ENCODE measurements around the gene NUP43.
"Not testable (repeated sequence)": the region's sequence is repeated elsewhere in the genome, so short reads cannot be mapped to it uniquely, and the experiment has no call there.

Gene NUP43

DNA sequence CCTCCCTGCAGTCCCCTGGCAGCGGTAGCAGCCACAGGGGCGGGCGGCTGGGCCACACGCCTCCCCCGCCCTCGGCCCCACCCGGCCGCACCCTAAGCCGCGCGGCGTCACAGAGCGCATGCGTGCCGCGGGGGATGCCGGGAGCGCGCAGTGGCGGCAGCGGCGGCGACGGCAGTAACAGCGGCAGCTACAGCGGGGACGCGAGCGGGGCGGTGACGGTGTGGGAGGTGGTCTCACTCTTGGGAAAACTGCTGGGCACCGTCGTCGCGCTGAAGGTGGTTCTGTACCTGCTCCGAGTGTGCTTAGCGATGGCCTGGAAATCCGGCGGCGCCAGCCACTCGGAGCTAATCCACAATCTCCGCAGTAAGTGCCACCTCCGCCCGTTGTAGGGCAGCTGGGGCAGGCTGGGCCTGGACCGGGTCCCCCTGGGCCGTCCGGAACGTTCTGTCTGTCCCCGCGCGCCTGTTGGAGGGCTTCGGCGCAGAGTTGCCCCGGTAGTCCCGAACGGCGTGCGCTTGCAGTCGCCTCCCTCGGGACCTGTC lies 3.3 kb upstream of the NUP43 start, which contains the start of gene PCMT1:
TSS of gene PCMT1 (plus strand) at position 148 of the 542 bp plus-strand sequence. CDS start at position 309, 161 bp downstream.
- Histone ChIP-seq H3K79me2 (ENCODE audit: insufficient read depth, low read length) (peaks cover 66% of the 10 kb centered on the region), H4K20me1 (ENCODE audit: insufficient read depth, low read length, poor library complexity, severe bottlenecking) (peaks cover 59% of the 10 kb centered on the region), H3K4me1 (ENCODE audit: insufficient read depth, low read length, poor library complexity, severe bottlenecking) (peaks cover 38% of the 10 kb centered on the region), H3K36me3 (ENCODE audit: insufficient read depth, low read length) (no peaks in the 10 kb centered on the region), H3K9ac (ENCODE audit: low read depth, low read length, poor library complexity, severe bottlenecking) (peak within 1 kb of the TSS; percentile 96), H3K27me3 (ENCODE audit: insufficient read depth, low read length, poor library complexity, severe bottlenecking) (no peaks in the 10 kb centered on the region), H3F3A (ENCODE audit: low read depth) (peaks cover 4% of the 10 kb centered on the region; the same call in 1 of the 2 replicates), H3K4me2 (ENCODE audit: low read depth, low read length, poor library complexity, severe bottlenecking) (peak within 1 kb of the TSS; percentile 95), H3K9me3 (ENCODE audit: insufficient read depth, low read depth, low read length) (no peaks in the 10 kb centered on the region), H3K9me2 (replicated peaks; ENCODE audit: low read depth, low read length) (no peaks in the 10 kb centered on the region), H3K4me3 (ENCODE audit: low read length, poor library complexity, severe bottlenecking) (peak within 1 kb of the TSS; percentile 99), H2AFZ (ENCODE audit: low read length) (peak within 1 kb of the TSS; percentile 96)
- no peak for TF ChIP-seq EZH2phosphoT487 (IDR thresholded peaks at IDR 0.05; ENCODE audit: borderline replicate concordance)
- TF ChIP-seq, protein P1, sequence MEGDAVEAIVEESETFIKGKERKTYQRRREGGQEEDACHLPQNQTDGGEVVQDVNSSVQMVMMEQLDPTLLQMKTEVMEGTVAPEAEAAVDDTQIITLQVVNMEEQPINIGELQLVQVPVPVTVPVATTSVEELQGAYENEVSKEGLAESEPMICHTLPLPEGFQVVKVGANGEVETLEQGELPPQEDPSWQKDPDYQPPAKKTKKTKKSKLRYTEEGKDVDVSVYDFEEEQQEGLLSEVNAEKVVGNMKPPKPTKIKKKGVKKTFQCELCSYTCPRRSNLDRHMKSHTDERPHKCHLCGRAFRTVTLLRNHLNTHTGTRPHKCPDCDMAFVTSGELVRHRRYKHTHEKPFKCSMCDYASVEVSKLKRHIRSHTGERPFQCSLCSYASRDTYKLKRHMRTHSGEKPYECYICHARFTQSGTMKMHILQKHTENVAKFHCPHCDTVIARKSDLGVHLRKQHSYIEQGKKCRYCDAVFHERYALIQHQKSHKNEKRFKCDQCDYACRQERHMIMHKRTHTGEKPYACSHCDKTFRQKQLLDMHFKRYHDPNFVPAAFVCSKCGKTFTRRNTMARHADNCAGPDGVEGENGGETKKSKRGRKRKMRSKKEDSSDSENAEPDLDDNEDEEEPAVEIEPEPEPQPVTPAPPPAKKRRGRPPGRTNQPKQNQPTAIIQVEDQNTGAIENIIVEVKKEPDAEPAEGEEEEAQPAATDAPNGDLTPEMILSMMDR (conservative IDR thresholded peaks at IDR 0.05; ENCODE audit: low read length): no peak

- Histone ChIP-seq H3K9ac (ENCODE audit: low read depth, low read length, poor library complexity, severe bottlenecking) (peak overlapping the region; percentile 96), H2AFZ (ENCODE audit: low read length) (peak overlapping the region; percentile 77; the same call in 1 of the 2 replicates), H3K4me1 (ENCODE audit: insufficient read depth, low read length, poor library complexity, severe bottlenecking) (peaks cover 33% of the 10 kb centered on the region)
These were observed 2.8 kb upstream of the NUP43 start for GRCh38 chr6:149749082-149749593.

GRCh38 chr6:149745252-149745651 lies 1.1 kb downstream of the NUP43 start:
- H3F3A ChIP-seq (ENCODE audit: low read depth); H3K27me3 ChIP-seq (ENCODE audit: insufficient read depth, low read length, poor library complexity, severe bottlenecking); H3K9me2 ChIP-seq (replicated peaks; ENCODE audit: low read depth, low read length); H2AFZ ChIP-seq (ENCODE audit: low read length); H3K9me3 ChIP-seq (ENCODE audit: insufficient read depth, low read depth, low read length): not testable (repeated sequence)
- peak overlapping the region; percentile 95 for H3K4me3 ChIP-seq (ENCODE audit: low read length, poor library complexity, severe bottlenecking)
- peak overlapping the region; percentile 91 for H3K4me2 ChIP-seq (ENCODE audit: low read depth, low read length, poor library complexity, severe bottlenecking)
- H3K4me1 ChIP-seq (ENCODE audit: insufficient read depth, low read length, poor library complexity, severe bottlenecking): peaks cover 15% of the 10 kb centered on the region
- peaks cover 23% of the 10 kb centered on the region for H3K36me3 ChIP-seq (ENCODE audit: insufficient read depth, low read length)
- peaks cover 16% of the 10 kb centered on the region for H4K20me1 ChIP-seq (ENCODE audit: insufficient read depth, low read length, poor library complexity, severe bottlenecking)
- peaks cover 48% of the 10 kb centered on the region for H3K79me2 ChIP-seq (ENCODE audit: insufficient read depth, low read length)
- H3K9ac ChIP-seq (ENCODE audit: low read depth, low read length, poor library complexity, severe bottlenecking): peak overlapping the region; percentile 93

More at GRCh38 chr6:149749082-149749593, 2.8 kb upstream of the NUP43 start:
- not testable (repeated sequence) for H3K36me3 ChIP-seq (ENCODE audit: insufficient read depth, low read length); H3K9me3 ChIP-seq (ENCODE audit: insufficient read depth, low read depth, low read length); H3F3A ChIP-seq (ENCODE audit: low read depth); H3K9me2 ChIP-seq (replicated peaks; ENCODE audit: low read depth, low read length); H3K27me3 ChIP-seq (ENCODE audit: insufficient read depth, low read length, poor library complexity, severe bottlenecking)
- peaks cover 66% of the 10 kb centered on the region for H3K79me2 ChIP-seq (ENCODE audit: insufficient read depth, low read length)
- H4K20me1 ChIP-seq (ENCODE audit: insufficient read depth, low read length, poor library complexity, severe bottlenecking): peaks cover 54% of the 10 kb centered on the region
- peak overlapping the region; percentile 99 for H3K4me3 ChIP-seq (ENCODE audit: low read length, poor library complexity, severe bottlenecking)
- peak overlapping the region; percentile 76 for H3K4me2 ChIP-seq (ENCODE audit: low read depth, low read length, poor library complexity, severe bottlenecking)

DNA sequence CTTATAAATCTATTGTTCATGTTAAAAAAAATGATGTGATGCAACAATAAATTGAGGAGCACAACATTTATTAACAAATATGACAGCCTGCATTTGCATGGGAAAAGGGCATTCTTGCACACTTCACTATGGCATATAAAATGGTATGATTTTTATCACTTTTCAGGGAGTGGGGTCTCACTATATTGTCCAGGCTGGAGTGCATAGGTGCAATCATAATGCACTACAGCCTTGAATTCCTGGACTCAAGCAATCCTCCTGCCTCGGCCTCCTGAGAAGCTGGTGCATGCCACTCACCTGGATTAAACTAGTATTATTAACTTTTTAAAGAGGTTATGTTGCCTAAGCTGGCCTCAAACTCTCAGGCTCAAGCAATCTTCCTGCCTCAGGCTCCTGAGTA lies 11.4 kb downstream of the NUP43 start:
- Histone ChIP-seq H3K79me2 (ENCODE audit: insufficient read depth, low read length) (no peaks in the 10 kb centered on the region), H4K20me1 (ENCODE audit: insufficient read depth, low read length, poor library complexity, severe bottlenecking) (no peaks in the 10 kb centered on the region), H3F3A (ENCODE audit: low read depth) (no peaks in the 10 kb centered on the region), H3K4me1 (ENCODE audit: insufficient read depth, low read length, poor library complexity, severe bottlenecking) (no peaks in the 10 kb centered on the region), H3K4me2 (ENCODE audit: low read depth, low read length, poor library complexity, severe bottlenecking) (no peak overlapping the region), H3K9ac (ENCODE audit: low read depth, low read length, poor library complexity, severe bottlenecking) (no peak overlapping the region), H3K9me2 (replicated peaks; ENCODE audit: low read depth, low read length) (no peaks in the 10 kb centered on the region), H3K9me3 (ENCODE audit: insufficient read depth, low read depth, low read length) (no peaks in the 10 kb centered on the region), H2AFZ (ENCODE audit: low read length) (no peak overlapping the region), H3K4me3 (ENCODE audit: low read length, poor library complexity, severe bottlenecking) (no peak overlapping the region), H3K27me3 (ENCODE audit: insufficient read depth, low read length, poor library complexity, severe bottlenecking) (no peaks in the 10 kb centered on the region), H3K36me3 (ENCODE audit: insufficient read depth, low read length) (peaks cover 78% of the 10 kb centered on the region)
- TF ChIP-seq, protein P1 (conservative IDR thresholded peaks at IDR 0.05; ENCODE audit: low read length): no peak
- TF ChIP-seq EZH2phosphoT487 (IDR thresholded peaks at IDR 0.05; ENCODE audit: borderline replicate concordance): no peak
